Measurements from ENCODE around the gene RPL10L. TPM values are rescaled to one million over a fixed set of nuclear protein-coding genes. Genes with fewer than 3 reads are reported as not detected.

The RPL10L gene
- polyA plus RNA-seq (ENCODE audit: insufficient read length): not detected
- long read RNA-seq, donor 1: 0 reads
- long read RNA-seq, donor 2: 0 reads
- long read RNA-seq, donor 3: 0 reads
- long read RNA-seq, donor 4: 0 reads
- long read RNA-seq, donor 5: 0 reads
- long read RNA-seq, donor 6: 0 reads
- long read RNA-seq, donor 7: 0 reads
- long read RNA-seq, donor 8: 0 reads

DNA sequence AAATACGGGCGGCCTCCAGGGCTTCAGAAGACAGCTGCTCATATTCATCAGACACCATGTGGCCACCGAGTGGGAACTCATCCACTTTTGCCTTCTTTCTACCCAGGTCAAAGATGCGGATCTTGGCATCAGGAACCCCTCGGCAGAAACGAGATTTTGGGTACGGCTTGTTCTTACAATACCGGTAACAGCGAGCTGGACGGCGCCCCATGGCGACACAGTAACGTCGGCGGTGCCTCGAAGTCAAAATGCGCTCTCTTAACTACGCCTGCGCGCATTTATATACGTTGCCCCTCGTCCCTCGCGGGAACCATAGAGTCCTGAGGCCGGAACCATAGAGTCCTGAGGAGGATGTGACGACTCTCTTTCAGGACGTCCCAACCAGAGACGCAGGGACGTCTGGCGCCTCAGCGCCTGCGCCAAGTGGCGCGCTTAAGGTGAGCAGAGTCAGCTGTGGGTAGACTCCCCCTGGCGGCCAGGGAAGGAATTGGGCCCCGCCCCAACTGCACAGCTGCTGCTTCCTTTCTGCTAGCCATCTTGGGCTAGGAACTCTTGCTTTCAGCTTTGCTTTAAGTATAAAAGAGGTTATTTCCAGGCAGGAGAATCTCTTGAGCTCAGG is at the start of gene RPL10L:
RPL10L (minus strand) TSS at position 256 of the 619 bp plus-strand sequence; CDS start at position 211, 45 bp downstream.
- no peak for DNase-seq

DNA sequence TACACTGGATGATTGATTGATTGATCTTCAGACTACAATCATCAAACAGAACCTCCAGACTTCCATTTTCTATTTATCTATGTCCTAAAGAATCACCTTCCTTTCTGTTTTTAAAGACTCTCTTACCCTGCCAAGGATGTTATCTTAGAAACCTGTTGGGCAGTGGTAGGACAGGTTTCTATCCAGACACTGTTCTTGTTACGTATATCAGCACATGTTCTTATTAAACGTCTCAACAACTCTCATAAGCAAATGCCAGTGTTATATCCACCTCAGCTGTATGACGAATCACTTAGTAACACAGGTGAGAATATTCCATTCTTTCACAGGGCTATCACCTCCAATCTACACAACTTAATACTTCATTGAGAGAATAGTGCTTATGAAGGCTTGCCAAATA is 40.2 kb upstream of the RPL10L start:
- DNase-seq: no peak

DNA sequence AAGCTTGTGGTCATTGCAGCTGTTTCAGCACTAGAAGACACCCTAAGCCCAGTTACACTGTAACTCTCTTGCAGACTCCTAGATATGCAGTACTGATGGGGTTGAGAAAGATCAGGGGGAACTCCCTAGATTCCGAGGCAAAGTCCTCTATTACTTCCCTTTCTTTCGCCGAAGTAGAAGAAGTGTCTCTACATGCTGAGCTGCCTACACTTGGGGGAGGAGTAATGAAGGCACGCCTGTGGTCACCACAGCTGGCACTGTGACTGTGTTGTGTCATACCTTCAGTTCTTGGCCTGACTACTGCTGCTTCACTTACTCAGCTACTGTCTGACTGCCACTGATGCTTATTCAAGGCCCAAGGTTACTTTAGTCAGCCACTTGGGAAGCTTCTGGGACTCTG is 35.1 kb upstream of the RPL10L start:
- DNase-seq: no peak

DNA sequence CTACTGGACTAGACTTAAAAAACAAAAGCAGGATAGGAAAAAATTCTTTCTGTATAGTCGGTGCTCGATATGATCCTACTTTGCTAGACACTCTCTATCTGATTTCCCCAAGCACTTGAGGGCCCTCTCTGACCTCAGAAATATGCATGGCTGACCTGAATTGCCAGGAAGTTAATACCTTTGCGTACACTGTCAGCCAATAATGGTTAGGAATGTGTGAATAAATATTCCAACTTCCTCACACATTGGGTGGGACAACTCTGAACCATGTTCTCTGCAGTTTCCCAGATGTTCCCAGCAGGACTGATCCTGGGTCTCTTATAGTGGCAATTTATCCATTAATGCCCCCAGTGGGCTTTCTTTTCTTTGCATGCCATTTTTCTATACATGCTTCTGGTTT is 20.5 kb upstream of the RPL10L start:
- DNase-seq: no peak

DNA sequence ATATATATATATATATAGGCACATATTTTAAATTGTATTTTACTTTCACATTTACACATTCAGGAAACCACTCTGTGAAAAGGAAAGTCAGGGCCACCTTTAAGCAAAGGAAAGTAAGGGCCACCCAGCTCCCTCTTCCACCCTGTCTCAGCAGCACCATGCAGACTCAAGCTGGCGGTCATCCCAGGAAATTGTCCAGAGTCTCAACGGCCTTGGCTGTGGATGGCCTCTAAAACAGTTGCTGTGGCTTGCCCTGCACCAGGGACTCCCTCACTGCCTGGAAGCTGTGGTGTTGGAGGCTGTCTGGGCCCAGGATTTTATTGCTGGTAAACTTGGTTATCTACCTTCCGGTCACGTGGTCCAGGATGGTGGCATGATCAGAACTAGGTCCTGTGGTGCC is 11.8 kb upstream of the RPL10L start:
- DNase-seq: no peak

DNA sequence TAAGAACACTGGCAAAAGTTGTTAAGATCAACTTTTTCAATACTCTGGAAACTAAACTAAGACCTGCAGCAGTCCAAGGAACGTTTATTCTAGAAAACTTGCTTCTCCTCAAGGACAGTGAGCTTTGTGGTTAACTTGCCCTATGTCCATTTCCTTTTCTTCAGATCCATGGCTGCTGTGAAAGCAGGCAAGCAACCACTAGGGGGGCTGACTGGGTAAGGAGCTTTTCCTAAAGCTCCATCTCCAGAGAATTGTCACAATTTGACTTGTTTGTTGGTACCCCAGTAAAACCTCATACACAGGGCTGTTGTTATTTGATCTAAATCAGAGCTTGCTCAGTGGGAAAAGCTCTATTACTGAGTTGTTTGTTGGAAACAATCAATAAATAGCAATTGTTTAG is 10.1 kb upstream of the RPL10L start:
- no peak for DNase-seq

DNA sequence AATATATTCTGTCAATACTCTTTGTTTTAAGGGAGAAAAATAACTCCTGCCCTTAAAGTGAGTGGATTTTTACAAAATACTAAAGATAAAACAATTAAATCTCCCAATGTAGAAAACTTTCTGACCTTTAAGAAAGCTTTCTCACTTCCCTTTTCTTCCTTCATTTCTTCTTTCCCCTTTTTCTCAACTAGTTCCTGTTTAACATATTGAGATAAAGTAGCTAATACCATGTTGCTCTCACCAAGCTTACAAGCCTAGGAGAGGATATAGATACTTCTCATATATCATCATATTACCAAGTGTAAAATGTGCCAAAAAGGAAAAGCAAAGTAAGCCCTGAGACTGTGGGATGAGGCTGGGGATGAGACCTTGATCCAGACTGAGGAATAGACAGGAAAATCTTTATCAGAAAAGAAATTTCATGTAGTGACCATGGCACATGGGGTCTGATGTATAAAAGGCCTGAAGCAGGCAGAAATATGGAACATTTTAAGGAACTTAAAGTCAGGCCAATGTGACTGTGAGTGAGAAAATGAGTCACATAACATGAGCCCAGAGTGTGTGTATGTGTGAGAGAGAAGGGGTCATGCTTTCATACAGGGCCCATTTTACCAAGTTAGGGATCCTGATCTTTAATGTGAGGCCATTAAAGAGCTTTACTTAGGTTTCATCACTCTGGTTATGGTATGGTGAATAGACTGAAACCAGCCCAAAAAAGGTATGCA is 1.6 kb upstream of the RPL10L start:
- DNase-seq: no peak

DNA sequence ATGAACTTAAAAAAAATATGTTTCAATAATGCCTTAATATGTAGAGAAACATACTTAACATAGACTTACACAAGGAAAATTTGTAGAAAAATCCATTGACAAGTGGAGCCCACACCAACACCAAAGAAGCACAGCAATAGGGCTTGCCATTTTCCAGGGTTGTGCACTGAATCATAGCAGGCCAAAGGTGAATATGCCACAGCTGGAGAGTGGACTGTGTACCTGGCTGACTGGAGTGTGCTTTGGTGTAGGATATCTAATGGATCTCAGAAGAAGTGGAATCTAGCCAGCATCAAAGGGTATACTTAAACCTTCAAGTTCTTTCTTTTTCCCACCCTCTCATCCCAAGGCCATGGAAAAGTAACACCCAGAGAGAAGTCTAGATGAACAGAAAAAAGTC is 4.8 kb downstream of the RPL10L start:
- no peak for DNase-seq

DNA sequence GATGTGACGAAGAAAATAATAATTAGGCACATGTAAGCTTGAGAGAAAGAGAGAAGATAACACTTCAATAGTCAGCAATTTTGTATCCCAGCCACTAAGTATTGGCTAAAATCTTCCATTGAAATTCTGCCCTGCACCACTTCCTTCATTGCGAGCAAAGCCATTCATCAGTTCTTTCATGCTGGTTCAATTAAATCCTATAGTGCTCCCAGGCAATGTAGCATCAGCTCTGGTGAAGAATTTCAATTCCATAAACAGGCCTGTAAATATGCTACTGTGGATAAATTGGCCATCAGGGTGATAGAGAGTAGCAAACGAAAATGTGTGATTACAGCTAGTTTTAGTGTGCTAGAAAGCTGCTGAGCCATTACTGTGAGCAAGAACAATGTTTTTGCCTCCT is 24.7 kb downstream of the RPL10L start:
- no peak for DNase-seq

Data from left kidney (tissue), 8 donors.